Ascending aorta (tissue), 2 donors: ENCODE data around the gene BUB1. TPM values are rescaled to one million over a fixed set of nuclear protein-coding genes. Genes with fewer than 3 reads are reported as not detected.

Experiments
- DNase-seq, 2 donors: peaks; one replicate each; pipeline ENCODE4 v3.0.0-alpha.2; 2019; ENCODE audit warnings: low spot score in 2 of 2
- H3K27ac ChIP-seq, 2 donors: fragments of 200-600 bp; sonication (generic); one replicate each; pipeline ENCODE4 v1.5.1; 2016 to 2017; ENCODE audit warnings: mild to moderate bottlenecking in 1 of 2
- H3K27me3 ChIP-seq: fragments of 200-600 bp; sonication (generic); one replicate; pipeline ENCODE4 v1.5.1; 2017
- H3K36me3 ChIP-seq, 2 donors: fragments of 200-600 bp; sonication (generic); one replicate each; pipeline ENCODE4 v1.5.1; 2016
- H3K4me1 ChIP-seq, 2 donors: fragments of 200-600 bp; sonication (generic); one replicate each; pipeline ENCODE4 v1.5.1; 2016 to 2017; ENCODE audit warnings: mild to moderate bottlenecking in 1 of 2
- H3K4me3 ChIP-seq, 2 donors: fragments of 200-600 bp; sonication (generic); one replicate each; pipeline ENCODE4 v1.5.1; 2016 to 2017; ENCODE audit warnings: mild to moderate bottlenecking in 1 of 2
- H3K9me3 ChIP-seq, 2 donors: fragments of 200-600 bp; sonication (generic); one replicate each; pipeline ENCODE4 v1.5.1; 2016
- CTCF ChIP-seq, 3 experiments: fragments of 200-600 bp in 2 of 3; fragments of 450-650 bp in 1 of 3; sonication (generic) in 2 of 3; IDR thresholded peaks; one replicate each; pipeline ENCODE4 v1.5.1; 2016 to 2019; ENCODE audit warnings: antibody characterized with exemption in 3 of 3, mild to moderate bottlenecking in 1 of 3, moderate library complexity in 1 of 3
- intact Hi-C: fragments of 100-400 bp; cut with DNase I; formaldehyde crosslinking; loops from one replicate; pipeline ENCODE4 v1.15.1; 2023
- total RNA-seq: library from RNA; depleted of rRNA; stranded (reverse); fragments of >200 nt; gene quantifications from one replicate; pipeline ENCODE4 v1.1.0, GENCODE V29; 2016

BUB1 gene
- total RNA-seq, 1 donor from 2014 or later: not detected

DNA sequence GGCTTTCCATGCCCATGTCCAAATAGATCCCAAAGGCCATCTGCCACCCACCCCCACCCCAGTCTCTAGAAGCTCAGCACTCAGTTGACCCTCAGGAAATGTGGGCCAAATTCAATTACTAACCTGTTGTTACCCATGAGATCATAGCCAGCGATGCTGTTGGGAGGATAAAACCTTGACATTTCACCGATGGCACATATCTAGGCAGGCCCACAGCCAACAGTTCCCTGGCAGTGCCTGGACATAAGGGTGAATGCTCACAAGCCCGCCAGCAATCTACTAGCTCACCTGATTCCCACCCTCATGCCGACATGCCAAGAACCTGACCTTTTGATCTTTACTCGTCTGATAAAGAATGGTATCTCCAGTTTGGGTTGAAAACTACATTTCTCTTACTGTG lies 42.7 kb upstream of the BUB1 start:
- no peaks in the 10 kb centered on the region for H3K36me3 ChIP-seq
- no peaks in the 10 kb centered on the region for H3K9me3 ChIP-seq
- no peaks in the 10 kb centered on the region for H3K27me3 ChIP-seq
- H3K4me3 ChIP-seq: no peak overlapping the region
- H3K27ac ChIP-seq: no peak overlapping the region
- peak in 1 of 2 donors; percentile 50 for DNase-seq
- no peak for TF ChIP-seq CTCF (IDR thresholded peaks at IDR 0.05)
- intact Hi-C loops: no loop called here
- H3K4me1 ChIP-seq: peaks cover 3 to 19% of the 10 kb centered on the region in 2 donors

GRCh38 chr2:110718990-110719389 lies 41.1 kb upstream of the BUB1 start:
- H3K4me3 ChIP-seq: no peak overlapping the region
- H3K9me3 ChIP-seq: no peaks in the 10 kb centered on the region
- H3K27me3 ChIP-seq: no peaks in the 10 kb centered on the region
- intact Hi-C loops: loop anchor here (5.0 kb wide), 1 partner anchor 42 kb away; the partner anchor contains the start of gene BUB1
- TF ChIP-seq CTCF (IDR thresholded peaks at IDR 0.05): no peak
- H3K27ac ChIP-seq: no peak overlapping the region
- H3K36me3 ChIP-seq: no peaks in the 10 kb centered on the region
- DNase-seq: no peak
- peaks cover 3 to 19% of the 10 kb centered on the region in 2 donors for H3K4me1 ChIP-seq

DNA sequence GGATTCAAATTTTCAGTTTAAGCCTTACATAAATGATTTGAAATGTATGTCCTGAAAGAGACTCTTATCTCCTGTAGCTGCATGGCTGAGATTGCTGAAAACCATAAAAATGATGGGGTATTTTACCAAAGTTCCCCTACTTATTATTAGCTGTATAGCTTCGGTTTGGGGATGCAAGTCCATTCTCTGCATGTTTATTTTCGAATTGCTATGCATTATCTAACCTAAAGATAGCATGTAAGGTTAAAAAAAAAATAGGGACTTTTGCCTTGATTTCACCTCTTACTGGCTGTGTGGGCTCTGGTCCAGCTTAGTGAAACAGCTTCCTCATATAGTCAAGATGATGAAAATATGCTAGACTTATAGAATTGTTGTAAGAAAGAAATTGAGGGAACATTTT lies 40.5 kb upstream of the BUB1 start:
- TF ChIP-seq CTCF (IDR thresholded peaks at IDR 0.05): no peak
- Histone ChIP-seq H3K36me3 (no peaks in the 10 kb centered on the region), H3K4me3 (no peak overlapping the region), H3K4me1 (peaks cover 3 to 19% of the 10 kb centered on the region in 2 donors), H3K27ac (no peak overlapping the region), H3K9me3 (no peaks in the 10 kb centered on the region), H3K27me3 (no peaks in the 10 kb centered on the region)
- DNase-seq: no peak
- intact Hi-C loops: loop anchor here (5.0 kb wide), 1 partner anchor 41 kb away; the partner anchor contains the start of gene BUB1

- H3K4me1 ChIP-seq: peaks cover 3 to 19% of the 10 kb centered on the region in 2 donors
- no peaks in the 10 kb centered on the region for H3K27me3 ChIP-seq
- no peak overlapping the region for H3K4me3 ChIP-seq
- no peak overlapping the region for H3K27ac ChIP-seq
- no peaks in the 10 kb centered on the region for H3K36me3 ChIP-seq
- H3K9me3 ChIP-seq: no peaks in the 10 kb centered on the region
- no peak for TF ChIP-seq CTCF (IDR thresholded peaks at IDR 0.05)
- intact Hi-C loops: loop anchor here (5.0 kb wide), 1 partner anchor 40 kb away; the partner anchor contains the start of gene BUB1
- DNase-seq: peak in 1 of 2 donors; percentile 80
These were observed 39.9 kb upstream of the BUB1 start for GRCh38 chr2:110717734-110718133.

- Histone ChIP-seq H3K9me3 (no peaks in the 10 kb centered on the region), H3K4me3 (no peak overlapping the region), H3K36me3 (no peaks in the 10 kb centered on the region), H3K27me3 (no peaks in the 10 kb centered on the region), H3K27ac (no peak overlapping the region), H3K4me1 (peaks cover 3 to 19% of the 10 kb centered on the region in 2 donors)
- TF ChIP-seq CTCF (IDR thresholded peaks at IDR 0.05): no peak
- intact Hi-C loops: loop anchor here (5.0 kb wide), 1 partner anchor 40 kb away; the partner anchor contains the start of gene BUB1
- DNase-seq: no peak
These were observed 39.2 kb upstream of the BUB1 start for GRCh38 chr2:110716959-110717645.
